HepG2 (cell line): ENCODE data around the gene FAM9C. TPM values are rescaled to one million over a fixed set of nuclear protein-coding genes. Genes with fewer than 3 reads are reported as not detected.

Experiments
- CERS6 ChIP-seq: sonication (generic); formaldehyde crosslinking; IDR thresholded peaks from 2 replicates; pipeline ENCODE4 v1.5.0; 2020; ENCODE audit warnings: missing genetic modification reagents
- TRIM22 ChIP-seq: fragments of 450-650 bp; IDR thresholded peaks from 2 replicates; pipeline ENCODE4 v1.6.1; 2017
- ZBTB1 ChIP-seq: sonication (generic); formaldehyde crosslinking; IDR thresholded peaks from 2 replicates; pipeline ENCODE4 v1.4.0; 2020; ENCODE audit warnings: missing genetic modification reagents, borderline replicate concordance
- ZNF687 ChIP-seq: sonication (generic); formaldehyde crosslinking; IDR thresholded peaks from 2 replicates; pipeline ENCODE4 v1.5.1; 2020; ENCODE audit warnings: mild to moderate bottlenecking, missing genetic modification reagents, moderate library complexity
- polyA plus RNA-seq, 8 experiments: library from polyadenylated mRNA; depleted of rRNA in 3 of 8; stranded (reverse) in 7 of 8; unstranded in 1 of 8; fragments of >200 nt; fragmentation: Illumina TruSeq in 4 of 8; extraction: Trizol in 4 of 8; gene quantifications; 2 replicates each; pipeline versions ENCODE4 v1.2.1 to v1.2.3, GENCODE V29; 2011 to 2016; ENCODE audit warnings: low read depth in 4 of 8, missing spikeins in 1 of 8, mixed read lengths in 1 of 8; ENCODE audit not compliant: insufficient read depth in 1 of 8
- total RNA-seq, 5 experiments: library from RNA; depleted of rRNA; stranded (reverse); fragments of >200 nt; fragmentation: Illumina TruSeq; extraction: Trizol; gene quantifications; 2 replicates each; pipeline ENCODE4 v1.2.3, GENCODE V29; 2016; ENCODE audit warnings: low read depth in 1 of 5

Gene FAM9C
- total and polyA plus RNA-seq, 2 of the 13 experiments (the other 11 are each of a cell fraction or from before 2014, with no cell fraction given) = not detected

DNA sequence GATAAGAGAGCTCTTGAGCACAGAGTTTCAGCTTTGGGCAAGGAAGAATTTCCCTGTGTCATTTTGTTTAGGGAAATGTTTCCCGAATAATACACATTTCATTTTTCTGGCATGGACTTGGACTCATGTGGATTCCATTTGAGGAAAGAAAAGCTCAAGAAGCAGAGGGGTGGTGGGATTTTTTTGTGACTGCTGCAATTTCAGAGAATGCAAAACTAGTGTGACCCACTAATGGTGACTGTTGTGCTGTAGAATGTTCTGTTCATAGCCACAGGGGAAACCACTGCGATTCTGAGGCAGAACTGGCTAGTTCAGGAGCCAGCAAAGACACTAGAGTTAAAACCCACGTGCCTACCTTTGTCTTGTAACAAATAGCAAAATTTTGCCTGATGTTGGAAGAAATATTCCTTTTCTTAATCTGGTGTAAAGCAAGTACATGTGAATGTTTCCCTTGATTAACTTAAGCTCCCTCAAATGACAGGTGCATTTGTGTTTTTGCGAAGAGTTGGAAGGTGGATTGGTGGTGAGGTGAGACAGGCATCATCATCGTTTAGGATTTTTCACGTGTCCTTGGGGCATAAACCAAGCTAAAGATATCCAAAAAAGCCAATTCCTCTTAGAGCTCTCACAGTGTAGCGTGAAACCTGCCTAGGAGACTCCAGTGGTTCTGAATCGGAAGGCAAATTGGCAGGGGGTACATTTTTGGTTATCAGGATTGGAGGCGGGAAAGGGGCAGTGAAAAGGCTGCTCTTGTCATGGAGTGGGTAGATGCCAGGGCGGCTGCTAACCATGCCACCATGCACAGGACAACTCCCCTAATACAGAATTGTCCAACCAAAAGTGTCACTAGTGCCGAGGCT is 38.0 kb upstream of the FAM9C start (continued):
- no peak for TF ChIP-seq ZBTB1 (CRISPR knock-in tag)
- no peak for TF ChIP-seq TRIM22
- no peak for TF ChIP-seq ZNF687 (CRISPR knock-in tag)
- TF ChIP-seq CERS6 (CRISPR knock-in tag) = no peak
